SU-DHL-6 (cell line): ENCODE data around the gene GPR137.
A peak's percentile ranks its signal among the peaks of the same experiment; 100 is the strongest.

Experiments
- H2AFZ ChIP-seq: fragments of 200-600 bp; sonication (generic); 2 replicates; pipeline ENCODE4 v1.6.1; 2014; ENCODE audit warnings: low read depth, mild to moderate bottlenecking, moderate library complexity, mixed read lengths, antibody characterized with exemption, low read length; ENCODE audit not compliant: severe bottlenecking
- H3F3A ChIP-seq: fragments of 200-600 bp; shearing (Covaris generic); 2 replicates; pipeline ENCODE4 v1.6.0; 2016; ENCODE audit warnings: antibody characterized with exemption, mild to moderate bottlenecking; ENCODE audit not compliant: insufficient read depth
- H3K27ac ChIP-seq: fragments of 200-600 bp; sonication (generic); 2 replicates; pipeline ENCODE4 v1.5.1; 2016; ENCODE audit warnings: low read depth, mild to moderate bottlenecking, low read length, moderate library complexity, mixed read lengths
- H3K27me3 ChIP-seq: fragments of 200-600 bp; sonication (generic), shearing (Covaris generic); 2 replicates; pipeline ENCODE4 v1.6.0; 2014; ENCODE audit warnings: mild to moderate bottlenecking, low read length
- H3K36me3 ChIP-seq: fragments of 200-600 bp; sonication (generic); 2 replicates; pipeline ENCODE4 v1.6.1; 2014; ENCODE audit warnings: mild to moderate bottlenecking, low read length, mixed read lengths
- H3K4me2 ChIP-seq: fragments of 300-600, 200-600 bp; shearing (Covaris generic), sonication (generic); 2 replicates; pipeline ENCODE4 v1.6.0; 2014; ENCODE audit warnings: low read length, low read depth, mild to moderate bottlenecking; ENCODE audit not compliant: poor library complexity, severe bottlenecking
- H3K4me3 ChIP-seq: fragments of 200-600 bp; sonication (generic); 2 replicates; pipeline ENCODE4 v1.5.1; 2014; ENCODE audit warnings: antibody characterized with exemption, low read length, mild to moderate bottlenecking, mixed read lengths; ENCODE audit not compliant: insufficient read depth, poor library complexity, severe bottlenecking
- H3K79me2 ChIP-seq: fragments of 200-600 bp; sonication (generic); 2 replicates; pipeline ENCODE4 v1.6.1; 2014; ENCODE audit warnings: mild to moderate bottlenecking, low read length, moderate library complexity; ENCODE audit not compliant: insufficient read depth
- H3K9ac ChIP-seq: fragments of 200-600 bp; sonication (generic); 2 replicates; pipeline ENCODE4 v1.7.0; 2014; ENCODE audit warnings: mild to moderate bottlenecking, low read length
- H3K9me2 ChIP-seq: fragments of 200-600 bp; sonication (generic); replicated peaks from 2 replicates; pipeline ENCODE4 v1.6.1; 2014; ENCODE audit warnings: low read length; ENCODE audit not compliant: insufficient read depth
- H3K9me3 ChIP-seq: fragments of 200-600 bp; sonication (generic); 2 replicates; pipeline ENCODE4 v1.6.1; 2014; ENCODE audit warnings: low read length, mixed read lengths; ENCODE audit not compliant: insufficient read depth
- H4K20me1 ChIP-seq: fragments of 200-600 bp; sonication (generic); 2 replicates; pipeline ENCODE4 v1.6.1; 2014; ENCODE audit warnings: low read depth, mild to moderate bottlenecking, antibody characterized with exemption, low read length, moderate library complexity, mixed read lengths
- CTCF ChIP-seq: fragments of 200-600 bp; sonication (generic); IDR thresholded peaks from one replicate; pipeline ENCODE4 v1.5.1; 2017; ENCODE audit warnings: antibody characterized with exemption, mild to moderate bottlenecking, low read length, moderate library complexity; ENCODE audit not compliant: insufficient read depth, poor library complexity, severe bottlenecking
- EZH2phosphoT487 ChIP-seq: fragments of 200-600 bp; sonication (generic), shearing (Covaris generic); conservative IDR thresholded peaks from 2 replicates; pipeline ENCODE4 v1.6.1; 2018; ENCODE audit warnings: mild to moderate bottlenecking, antibody characterized with exemption, low read length, moderate library complexity, mixed read lengths

GPR137 gene

GRCh38 chr11:64267207-64267945 is 18.3 kb upstream of the GPR137 start:
- Histone ChIP-seq H3K36me3 (no peaks in the 10 kb centered on the region), H3K9me3 (no peaks in the 10 kb centered on the region), H4K20me1 (no peaks in the 10 kb centered on the region), H3K79me2 (0 out of 2 replicates have a peak, but pooled peaks cover 6% of the 10 kb centered on the region), H3F3A (peaks cover 13% of the 10 kb centered on the region; the same call in 1 of the 2 replicates), H3K4me2 (no peak overlapping the region), H3K27ac (no peak overlapping the region), H3K9me2 (no peaks in the 10 kb centered on the region), H3K9ac (no peak overlapping the region), H3K27me3 (no peaks in the 10 kb centered on the region), H2AFZ (no peak overlapping the region), H3K4me3 (no peak overlapping the region)
- no peak for TF ChIP-seq CTCF
- TF ChIP-seq EZH2phosphoT487 = no peak

- Histone ChIP-seq H3K27ac (peak overlapping the region; percentile 88), H3K36me3 (no peaks in the 10 kb centered on the region), H3K4me3 (peak overlapping the region; percentile 84), H3K9me3 (no peaks in the 10 kb centered on the region), H3F3A (peaks cover 15% of the 10 kb centered on the region; the same call in 1 of the 2 replicates), H3K79me2 (0 out of 2 replicates have a peak, but pooled peaks cover 6% of the 10 kb centered on the region), H3K9me2 (no peaks in the 10 kb centered on the region), H3K9ac (peak overlapping the region; percentile 92), H2AFZ (no peak overlapping the region), H3K4me2 (peak overlapping the region; percentile 91), H3K27me3 (no peaks in the 10 kb centered on the region), H4K20me1 (no peaks in the 10 kb centered on the region)
- TF ChIP-seq CTCF = no peak
- TF ChIP-seq EZH2phosphoT487 = no peak
Observed at GRCh38 chr11:64268025-64268892, 17.4 kb upstream of the GPR137 start.

- peak overlapping the region; percentile 88 for H3K27ac ChIP-seq
- no peaks in the 10 kb centered on the region for H3K27me3 ChIP-seq
- H3K9me2 ChIP-seq = no peaks in the 10 kb centered on the region
- no peaks in the 10 kb centered on the region for H3K36me3 ChIP-seq
- H3F3A ChIP-seq = peaks cover 15% of the 10 kb centered on the region; the same call in 1 of the 2 replicates
- 0 out of 2 replicates have a peak, but pooled peaks cover 6% of the 10 kb centered on the region for H3K79me2 ChIP-seq
- peak overlapping the region; percentile 52 for H2AFZ ChIP-seq
- peak overlapping the region; percentile 91 for H3K4me2 ChIP-seq
- H3K4me3 ChIP-seq = peak overlapping the region; percentile 84
- no peak for TF ChIP-seq CTCF
- TF ChIP-seq EZH2phosphoT487 = no peak
- no peaks in the 10 kb centered on the region for H3K9me3 ChIP-seq
- no peaks in the 10 kb centered on the region for H4K20me1 ChIP-seq
- peak overlapping the region; percentile 92 for H3K9ac ChIP-seq
Observed at GRCh38 chr11:64268893-64269539, 16.6 kb upstream of the GPR137 start.
